ENCODE data around the gene ENC1.

The ENC1 gene

GRCh38 chr5:74586856-74587255 is 53.7 kb downstream of the ENC1 start:
- TF ChIP-seq CTCF (IDR thresholded peaks at IDR 0.05; ENCODE audit: low read length) = no peak
- no peak for TF ChIP-seq EZH2 (IDR thresholded peaks at IDR 0.05; ENCODE audit: borderline replicate concordance, low read length)
- Histone ChIP-seq H3K9ac (ENCODE audit: low read length) (no peak overlapping the region), H3K9me3 (ENCODE audit: low read length) (no peaks in the 10 kb centered on the region), H4K20me1 (ENCODE audit: insufficient read depth, low read length) (no peaks in the 10 kb centered on the region), H3K9me2 (ENCODE audit: low read depth, low read length) (no peaks in the 10 kb centered on the region), H3K27me3 (ENCODE audit: insufficient read depth, low read length) (no peaks in the 10 kb centered on the region), H3F3A (ENCODE audit: insufficient read depth, low read length) (no peaks in the 10 kb centered on the region), H3K4me3 (ENCODE audit: low read depth, low read length, poor library complexity, severe bottlenecking) (no peak overlapping the region), H2AFZ (ENCODE audit: low read length) (no peak overlapping the region), H3K4me2 (ENCODE audit: low read length) (no peak overlapping the region), H3K36me3 (ENCODE audit: insufficient read depth, low read length) (no peaks in the 10 kb centered on the region), H3K27ac (ENCODE audit: low read depth, low read length, poor library complexity, severe bottlenecking) (no peak overlapping the region), H3K4me1 (ENCODE audit: insufficient read depth, low read length, severe bottlenecking) (no peaks in the 10 kb centered on the region), H3K79me2 (ENCODE audit: insufficient read depth, low read length) (no peaks in the 10 kb centered on the region)

DNA sequence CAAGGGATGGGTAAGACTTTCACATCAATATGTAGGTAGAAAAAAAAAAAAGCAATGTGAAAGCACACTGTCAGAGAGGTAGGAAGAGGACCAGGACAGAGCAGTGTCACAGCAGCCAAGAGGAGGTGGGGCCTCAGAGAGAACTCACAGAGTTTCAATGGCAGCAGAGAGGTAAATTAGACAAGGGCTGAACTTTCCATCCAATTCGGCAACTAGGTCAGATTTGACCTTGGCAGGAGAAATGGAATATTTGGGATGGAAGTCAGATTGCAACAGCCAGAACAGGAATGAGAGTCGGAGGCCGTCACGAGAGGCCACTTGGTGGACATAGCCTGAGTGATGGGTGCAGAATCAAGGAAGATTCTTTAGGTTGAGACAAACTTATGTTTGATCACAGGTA is 57.7 kb downstream of the ENC1 start:
- Histone ChIP-seq H3K36me3 (ENCODE audit: insufficient read depth, low read length) (no peaks in the 10 kb centered on the region), H3K9me3 (ENCODE audit: low read length) (no peaks in the 10 kb centered on the region), H3F3A (ENCODE audit: insufficient read depth, low read length) (no peaks in the 10 kb centered on the region), H3K9me2 (ENCODE audit: low read depth, low read length) (no peaks in the 10 kb centered on the region), H4K20me1 (ENCODE audit: insufficient read depth, low read length) (no peaks in the 10 kb centered on the region), H3K27me3 (ENCODE audit: insufficient read depth, low read length) (no peaks in the 10 kb centered on the region), H3K79me2 (ENCODE audit: insufficient read depth, low read length) (no peaks in the 10 kb centered on the region), H3K9ac (ENCODE audit: low read length) (no peak overlapping the region), H3K27ac (ENCODE audit: low read depth, low read length, poor library complexity, severe bottlenecking) (no peak overlapping the region), H3K4me1 (ENCODE audit: insufficient read depth, low read length, severe bottlenecking) (no peaks in the 10 kb centered on the region), H3K4me2 (ENCODE audit: low read length) (no peak overlapping the region), H3K4me3 (ENCODE audit: low read depth, low read length, poor library complexity, severe bottlenecking) (no peak overlapping the region), H2AFZ (ENCODE audit: low read length) (no peak overlapping the region)
- TF ChIP-seq EZH2 (IDR thresholded peaks at IDR 0.05; ENCODE audit: borderline replicate concordance, low read length) = no peak
- TF ChIP-seq CTCF (IDR thresholded peaks at IDR 0.05; ENCODE audit: low read length) = no peak

DNA sequence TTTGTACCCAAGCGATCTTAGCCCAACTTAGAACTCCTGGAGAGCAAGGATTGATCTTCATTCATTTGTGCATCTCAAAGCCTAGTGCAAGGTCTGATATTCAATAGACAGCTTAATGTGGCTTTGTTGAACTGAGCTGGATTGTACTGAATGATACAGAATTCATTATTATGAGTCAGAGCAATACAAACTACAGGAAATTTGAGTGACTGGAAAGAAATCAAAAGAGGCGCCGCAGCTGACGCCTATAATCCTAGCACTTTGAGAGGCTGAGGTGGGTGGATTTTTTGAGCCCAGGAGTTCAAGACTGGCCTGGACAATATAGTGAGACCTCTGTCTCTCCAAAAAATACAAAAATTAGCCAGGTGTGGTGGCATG is 58.6 kb downstream of the ENC1 start:
- Histone ChIP-seq H3K9ac (ENCODE audit: low read length) (no peak overlapping the region), H3K27me3 (ENCODE audit: insufficient read depth, low read length) (no peaks in the 10 kb centered on the region), H3K27ac (ENCODE audit: low read depth, low read length, poor library complexity, severe bottlenecking) (no peak overlapping the region), H2AFZ (ENCODE audit: low read length) (no peak overlapping the region), H3K79me2 (ENCODE audit: insufficient read depth, low read length) (no peaks in the 10 kb centered on the region), H3K9me2 (ENCODE audit: low read depth, low read length) (no peaks in the 10 kb centered on the region), H3K4me2 (ENCODE audit: low read length) (no peak overlapping the region), H3K4me3 (ENCODE audit: low read depth, low read length, poor library complexity, severe bottlenecking) (no peak overlapping the region), H3F3A (ENCODE audit: insufficient read depth, low read length) (no peaks in the 10 kb centered on the region), H3K9me3 (ENCODE audit: low read length) (no peaks in the 10 kb centered on the region), H3K4me1 (ENCODE audit: insufficient read depth, low read length, severe bottlenecking) (no peaks in the 10 kb centered on the region), H3K36me3 (ENCODE audit: insufficient read depth, low read length) (no peaks in the 10 kb centered on the region), H4K20me1 (ENCODE audit: insufficient read depth, low read length) (no peaks in the 10 kb centered on the region)
- TF ChIP-seq EZH2 (IDR thresholded peaks at IDR 0.05; ENCODE audit: borderline replicate concordance, low read length) = no peak
- TF ChIP-seq CTCF (IDR thresholded peaks at IDR 0.05; ENCODE audit: low read length) = no peak
